HepG2 (cell line): ENCODE measurements around the gene ATP6V0A1. TPM values are rescaled to one million over a fixed set of nuclear protein-coding genes. Genes with fewer than 3 reads are reported as not detected.

ENCODE experiments used
- ATF1 ChIP-seq: IDR thresholded peaks from 2 replicates; pipeline ENCODE4 v1.6.1; 2016; ENCODE audit warnings: mild to moderate bottlenecking, control low read depth
- SCMH1 ChIP-seq: sonication (generic); formaldehyde crosslinking; IDR thresholded peaks from 2 replicates; pipeline ENCODE4 v1.9.0; 2021; ENCODE audit warnings: missing genetic modification reagents, mild to moderate bottlenecking, borderline replicate concordance
- SMC3 ChIP-seq: IDR thresholded peaks from 2 replicates; pipeline ENCODE4 v1.6.1; 2011; ENCODE audit warnings: low read length, improper control_type of control experiment
- ZBTB26 ChIP-seq: IDR thresholded peaks from 2 replicates; pipeline ENCODE4 v1.6.1; 2016; ENCODE audit warnings: missing compliant biosample characterization, missing genetic modification reagents, borderline replicate concordance
- ZKSCAN8 ChIP-seq: IDR thresholded peaks from 2 replicates; pipeline ENCODE4 v1.6.1; 2016; ENCODE audit warnings: borderline replicate concordance, missing genetic modification reagents, missing compliant biosample characterization
- ZNF263 ChIP-seq: sonication (generic); formaldehyde crosslinking; IDR thresholded peaks from 2 replicates; pipeline ENCODE4 v1.4.0; 2020; ENCODE audit warnings: missing genetic modification reagents
- ZNF274 ChIP-seq: sonication (generic); formaldehyde crosslinking; IDR thresholded peaks from 2 replicates; pipeline ENCODE4 v1.5.1; 2020; ENCODE audit warnings: mild to moderate bottlenecking, missing genetic modification reagents
- polyA plus RNA-seq, 8 experiments: library from polyadenylated mRNA; depleted of rRNA in 3 of 8; stranded (reverse) in 7 of 8; unstranded in 1 of 8; fragments of >200 nt; fragmentation: Illumina TruSeq in 4 of 8; extraction: Trizol in 4 of 8; gene quantifications; 2 replicates each; pipeline versions ENCODE4 v1.2.1 to v1.2.3, GENCODE V29; 2011 to 2016; ENCODE audit warnings: low read depth in 4 of 8, missing spikeins in 1 of 8, mixed read lengths in 1 of 8; ENCODE audit not compliant: insufficient read depth in 1 of 8
- total RNA-seq, 5 experiments: library from RNA; depleted of rRNA; stranded (reverse); fragments of >200 nt; fragmentation: Illumina TruSeq; extraction: Trizol; gene quantifications; 2 replicates each; pipeline ENCODE4 v1.2.3, GENCODE V29; 2016; ENCODE audit warnings: low read depth in 1 of 5
- TF ChIP-seq, protein P1 (sequence below): sonication (generic); formaldehyde crosslinking; IDR thresholded peaks from 2 replicates; pipeline ENCODE4 v1.5.1; 2020; ENCODE audit warnings: mild to moderate bottlenecking, missing genetic modification reagents
- TF ChIP-seq, protein P2 (sequence below): sonication (generic); formaldehyde crosslinking; IDR thresholded peaks from 2 replicates; pipeline ENCODE4 v1.5.0; 2020; ENCODE audit warnings: missing genetic modification reagents
- TF ChIP-seq, protein P3 (sequence below): sonication (generic); formaldehyde crosslinking; IDR thresholded peaks from 2 replicates; pipeline ENCODE4 v1.5.0; 2020; ENCODE audit warnings: mild to moderate bottlenecking, missing genetic modification reagents, borderline replicate concordance

The ATP6V0A1 gene
- total and polyA plus RNA-seq, 2 of the 13 experiments (the other 11 are each of a cell fraction or from before 2014, with no cell fraction given): 27.9 to 54.1 TPM

GRCh38 chr17:42428141-42428944 lies 30.3 kb upstream of the ATP6V0A1 start (continued):
- TF ChIP-seq, protein P1, sequence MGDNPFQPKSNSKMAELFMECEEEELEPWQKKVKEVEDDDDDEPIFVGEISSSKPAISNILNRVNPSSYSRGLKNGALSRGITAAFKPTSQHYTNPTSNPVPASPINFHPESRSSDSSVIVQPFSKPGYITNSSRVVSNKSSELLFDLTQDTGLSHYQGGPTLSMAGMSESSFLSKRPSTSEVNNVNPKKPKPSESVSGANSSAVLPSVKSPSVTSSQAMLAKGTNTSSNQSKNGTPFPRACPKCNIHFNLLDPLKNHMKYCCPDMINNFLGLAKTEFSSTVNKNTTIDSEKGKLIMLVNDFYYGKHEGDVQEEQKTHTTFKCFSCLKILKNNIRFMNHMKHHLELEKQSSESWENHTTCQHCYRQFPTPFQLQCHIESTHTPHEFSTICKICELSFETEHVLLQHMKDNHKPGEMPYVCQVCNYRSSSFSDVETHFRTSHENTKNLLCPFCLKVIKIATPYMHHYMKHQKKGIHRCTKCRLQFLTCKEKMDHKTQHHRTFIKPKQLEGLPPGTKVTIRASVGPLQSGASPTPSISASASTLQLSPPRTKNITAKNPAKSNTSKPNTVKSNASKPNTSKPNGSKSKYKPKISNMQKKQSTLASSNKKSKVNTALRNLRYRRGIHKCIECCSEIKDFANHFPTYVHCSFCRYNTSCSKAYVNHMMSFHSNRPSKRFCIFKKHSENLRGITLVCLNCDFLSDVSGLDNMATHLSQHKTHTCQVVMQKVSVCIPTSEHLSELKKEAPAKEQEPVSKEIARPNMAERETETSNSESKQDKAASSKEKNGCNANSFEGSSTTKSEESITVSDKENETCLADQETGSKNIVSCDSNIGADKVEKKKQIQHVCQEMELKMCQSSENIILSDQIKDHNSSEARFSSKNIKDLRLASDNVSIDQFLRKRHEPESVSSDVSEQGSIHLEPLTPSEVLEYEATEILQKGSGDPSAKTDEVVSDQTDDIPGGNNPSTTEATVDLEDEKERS (CRISPR knock-in tag): peak; percentile 70; the same call in 1 of the 2 replicates
- TF ChIP-seq SMC3 (peak; percentile 88), ZKSCAN8 (CRISPR knock-in tag) (peak; percentile 68; the same call in 1 of the 2 replicates), SCMH1 (CRISPR knock-in tag) (no peak), ZNF274 (CRISPR knock-in tag) (no peak), ATF1 (CRISPR knock-in tag) (no peak), ZNF263 (CRISPR knock-in tag) (no peak), ZBTB26 (CRISPR knock-in tag) (no peak)
- TF ChIP-seq, protein P2, sequence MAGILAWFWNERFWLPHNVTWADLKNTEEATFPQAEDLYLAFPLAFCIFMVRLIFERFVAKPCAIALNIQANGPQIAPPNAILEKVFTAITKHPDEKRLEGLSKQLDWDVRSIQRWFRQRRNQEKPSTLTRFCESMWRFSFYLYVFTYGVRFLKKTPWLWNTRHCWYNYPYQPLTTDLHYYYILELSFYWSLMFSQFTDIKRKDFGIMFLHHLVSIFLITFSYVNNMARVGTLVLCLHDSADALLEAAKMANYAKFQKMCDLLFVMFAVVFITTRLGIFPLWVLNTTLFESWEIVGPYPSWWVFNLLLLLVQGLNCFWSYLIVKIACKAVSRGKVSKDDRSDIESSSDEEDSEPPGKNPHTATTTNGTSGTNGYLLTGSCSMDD (CRISPR knock-in tag): no peak
- TF ChIP-seq, protein P3, sequence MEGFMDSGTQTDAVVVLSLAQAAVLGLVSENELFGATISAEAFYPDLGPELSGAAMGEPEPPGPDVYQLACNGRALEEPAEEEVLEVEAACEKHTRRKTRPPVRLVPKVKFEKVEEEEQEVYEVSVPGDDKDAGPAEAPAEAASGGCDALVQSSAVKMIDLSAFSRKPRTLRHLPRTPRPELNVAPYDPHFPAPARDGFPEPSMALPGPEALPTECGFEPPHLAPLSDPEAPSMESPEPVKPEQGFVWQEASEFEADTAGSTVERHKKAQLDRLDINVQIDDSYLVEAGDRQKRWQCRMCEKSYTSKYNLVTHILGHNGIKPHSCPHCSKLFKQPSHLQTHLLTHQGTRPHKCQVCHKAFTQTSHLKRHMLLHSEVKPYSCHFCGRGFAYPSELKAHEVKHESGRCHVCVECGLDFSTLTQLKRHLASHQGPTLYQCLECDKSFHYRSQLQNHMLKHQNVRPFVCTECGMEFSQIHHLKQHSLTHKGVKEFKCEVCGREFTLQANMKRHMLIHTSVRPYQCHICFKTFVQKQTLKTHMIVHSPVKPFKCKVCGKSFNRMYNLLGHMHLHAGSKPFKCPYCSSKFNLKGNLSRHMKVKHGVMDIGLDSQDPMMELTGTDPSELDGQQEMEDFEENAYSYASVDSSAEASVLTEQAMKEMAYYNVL (CRISPR knock-in tag): peak; percentile 81
